WERI-Rb-1 (cell line): ENCODE results near the gene PXMP2.

Experiments used
- DNase-seq: peaks from one replicate; pipeline ENCODE4 v3.0.0-alpha.2; 2020
- H3K27ac ChIP-seq: fragments of 250-450 bp; sonication (Bioruptor Pico); 2 replicates; pipeline ENCODE4 v1.5.1; 2020; ENCODE audit warnings: mild to moderate bottlenecking, moderate library complexity
- H3K27me3 ChIP-seq: fragments of 250-450 bp; sonication (Bioruptor Pico); 2 replicates; pipeline ENCODE4 v1.5.1; 2021; ENCODE audit warnings: mild to moderate bottlenecking, low read depth, moderate library complexity; ENCODE audit not compliant: insufficient read depth, severe bottlenecking
- H3K36me3 ChIP-seq: fragments of 250-450 bp; sonication (Bioruptor Pico); 2 replicates; pipeline ENCODE4 v1.5.1; 2020; ENCODE audit warnings: mild to moderate bottlenecking, moderate library complexity
- H3K4me3 ChIP-seq: 2 replicates; pipeline ENCODE4 v1.5.1; 2011; ENCODE audit warnings: low read depth, mild to moderate bottlenecking, control low read depth, low read length
- H3K9me3 ChIP-seq: fragments of 250-450 bp; sonication (Bioruptor Pico); 2 replicates; pipeline ENCODE4 v1.5.1; 2021; ENCODE audit warnings: mild to moderate bottlenecking, moderate library complexity; ENCODE audit not compliant: severe bottlenecking
- TF ChIP-seq, protein P1 (sequence below): IDR thresholded peaks from 2 replicates; pipeline ENCODE4 v1.5.1; 2011; ENCODE audit warnings: low read depth, mild to moderate bottlenecking, control low read depth, inconsistent platforms, low read length

Gene PXMP2

DNA sequence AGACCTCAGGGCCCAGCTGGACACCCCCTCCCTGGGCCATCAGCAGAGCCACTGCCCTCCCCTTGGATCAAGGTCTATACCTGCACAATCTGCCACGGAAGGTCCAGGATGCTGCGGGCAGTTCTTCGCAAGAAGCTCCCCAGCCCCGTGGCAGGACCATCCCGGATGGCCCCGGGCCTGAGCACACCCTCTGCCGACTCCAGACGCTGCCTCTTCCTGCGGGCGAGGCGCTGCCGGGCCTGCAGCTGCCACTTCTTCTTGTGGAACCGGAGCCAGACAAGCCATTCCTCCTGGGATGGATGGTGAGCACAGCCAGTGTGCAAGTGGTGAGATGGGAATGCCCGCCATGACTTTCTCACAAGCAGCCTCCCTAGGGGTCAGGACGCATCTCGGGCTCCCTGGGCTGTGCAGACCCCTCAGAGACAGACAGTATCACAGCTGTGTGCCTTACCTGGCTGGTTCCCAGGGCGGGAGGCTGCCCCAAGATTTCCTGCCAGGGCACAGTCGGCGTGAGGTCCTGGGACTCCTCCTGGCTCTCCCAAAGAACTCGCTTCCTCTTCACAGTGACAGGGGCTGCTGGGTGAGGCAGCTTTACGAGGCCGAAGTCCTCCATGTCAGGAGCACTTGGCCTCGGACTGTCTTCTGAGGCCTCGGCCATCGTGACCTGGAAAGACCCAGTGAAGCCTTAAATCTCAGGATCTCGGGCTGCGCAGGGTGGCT lies 38.0 kb upstream of the PXMP2 start:
- Histone ChIP-seq H3K36me3 (peaks cover 85% of the 10 kb centered on the region), H3K4me3 (no peak overlapping the region), H3K27ac (no peak overlapping the region), H3K27me3 (no peaks in the 10 kb centered on the region), H3K9me3 (no peaks in the 10 kb centered on the region)
- TF ChIP-seq, protein P1, sequence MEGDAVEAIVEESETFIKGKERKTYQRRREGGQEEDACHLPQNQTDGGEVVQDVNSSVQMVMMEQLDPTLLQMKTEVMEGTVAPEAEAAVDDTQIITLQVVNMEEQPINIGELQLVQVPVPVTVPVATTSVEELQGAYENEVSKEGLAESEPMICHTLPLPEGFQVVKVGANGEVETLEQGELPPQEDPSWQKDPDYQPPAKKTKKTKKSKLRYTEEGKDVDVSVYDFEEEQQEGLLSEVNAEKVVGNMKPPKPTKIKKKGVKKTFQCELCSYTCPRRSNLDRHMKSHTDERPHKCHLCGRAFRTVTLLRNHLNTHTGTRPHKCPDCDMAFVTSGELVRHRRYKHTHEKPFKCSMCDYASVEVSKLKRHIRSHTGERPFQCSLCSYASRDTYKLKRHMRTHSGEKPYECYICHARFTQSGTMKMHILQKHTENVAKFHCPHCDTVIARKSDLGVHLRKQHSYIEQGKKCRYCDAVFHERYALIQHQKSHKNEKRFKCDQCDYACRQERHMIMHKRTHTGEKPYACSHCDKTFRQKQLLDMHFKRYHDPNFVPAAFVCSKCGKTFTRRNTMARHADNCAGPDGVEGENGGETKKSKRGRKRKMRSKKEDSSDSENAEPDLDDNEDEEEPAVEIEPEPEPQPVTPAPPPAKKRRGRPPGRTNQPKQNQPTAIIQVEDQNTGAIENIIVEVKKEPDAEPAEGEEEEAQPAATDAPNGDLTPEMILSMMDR = no peak
- no peak for DNase-seq

DNA sequence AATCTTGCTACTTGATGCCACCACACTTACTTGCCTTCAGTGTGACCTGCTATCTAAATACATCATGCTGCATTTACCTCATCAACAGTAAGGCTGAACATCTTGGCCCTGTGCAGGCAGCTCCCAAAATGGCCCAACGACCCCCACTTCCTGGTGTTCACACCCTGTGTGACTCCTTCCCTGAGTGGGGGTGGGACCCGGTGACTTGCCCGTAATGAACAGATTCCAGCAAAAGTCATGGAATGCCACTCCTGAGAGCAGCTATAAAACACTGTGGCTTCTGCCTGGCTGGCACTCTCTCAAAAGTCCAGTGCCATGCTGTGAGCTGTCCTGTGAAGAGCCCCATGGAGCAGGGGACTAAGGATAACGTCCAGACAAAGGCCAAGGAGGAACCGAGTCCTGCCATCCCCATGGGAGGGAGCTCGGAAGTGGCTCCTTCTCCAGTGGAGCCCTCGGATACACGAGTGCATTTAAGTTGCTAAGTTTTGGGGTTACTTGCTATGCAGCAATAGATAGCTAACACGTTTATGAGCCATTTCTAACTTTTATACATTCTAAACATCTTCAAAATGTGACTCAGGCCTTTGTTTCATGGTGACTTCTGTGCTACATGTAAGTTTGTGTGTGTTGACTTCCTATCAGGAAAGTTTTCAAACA lies 35.8 kb upstream of the PXMP2 start:
- Histone ChIP-seq H3K4me3 (no peak overlapping the region), H3K27me3 (no peaks in the 10 kb centered on the region), H3K9me3 (no peaks in the 10 kb centered on the region), H3K27ac (no peak overlapping the region), H3K36me3 (peaks cover 95% of the 10 kb centered on the region)
- TF ChIP-seq, protein P1 = no peak
- no peak for DNase-seq

DNA sequence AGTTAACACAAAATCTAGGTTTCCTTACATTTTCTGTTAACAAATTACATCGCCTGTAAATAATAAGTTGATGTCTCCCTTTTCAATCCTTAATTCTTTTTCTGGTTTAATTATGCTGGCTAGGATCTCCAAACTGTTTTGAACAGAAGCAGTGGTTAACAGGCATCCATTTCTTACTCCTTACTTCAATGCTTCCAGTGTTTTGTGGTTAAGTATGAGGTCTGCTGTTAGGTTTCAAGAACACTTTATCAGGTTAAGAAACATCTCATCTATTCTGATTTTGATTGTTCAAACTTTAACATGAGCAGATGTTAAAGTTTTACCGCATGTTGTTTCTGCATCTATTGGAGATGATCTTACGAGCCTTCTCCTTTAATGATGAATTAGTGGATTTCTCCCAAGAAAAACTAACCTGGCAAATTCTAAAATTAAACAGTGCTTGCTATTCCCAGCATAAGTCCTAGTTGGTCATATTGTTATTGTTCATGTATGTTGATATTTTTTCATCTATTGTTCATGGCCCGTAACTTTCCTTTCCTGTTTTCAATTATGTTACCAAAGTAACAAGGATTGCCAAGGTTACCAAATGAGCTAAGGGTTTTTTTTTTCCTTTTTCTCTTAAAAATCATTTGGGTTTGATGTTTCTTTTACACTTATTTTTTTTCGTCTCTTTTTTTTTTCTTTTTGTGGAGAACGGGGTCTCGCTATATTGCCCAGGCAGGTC lies 33.7 kb upstream of the PXMP2 start:
- H3K36me3 ChIP-seq = peaks cover 94% of the 10 kb centered on the region
- no peak for DNase-seq

DNA sequence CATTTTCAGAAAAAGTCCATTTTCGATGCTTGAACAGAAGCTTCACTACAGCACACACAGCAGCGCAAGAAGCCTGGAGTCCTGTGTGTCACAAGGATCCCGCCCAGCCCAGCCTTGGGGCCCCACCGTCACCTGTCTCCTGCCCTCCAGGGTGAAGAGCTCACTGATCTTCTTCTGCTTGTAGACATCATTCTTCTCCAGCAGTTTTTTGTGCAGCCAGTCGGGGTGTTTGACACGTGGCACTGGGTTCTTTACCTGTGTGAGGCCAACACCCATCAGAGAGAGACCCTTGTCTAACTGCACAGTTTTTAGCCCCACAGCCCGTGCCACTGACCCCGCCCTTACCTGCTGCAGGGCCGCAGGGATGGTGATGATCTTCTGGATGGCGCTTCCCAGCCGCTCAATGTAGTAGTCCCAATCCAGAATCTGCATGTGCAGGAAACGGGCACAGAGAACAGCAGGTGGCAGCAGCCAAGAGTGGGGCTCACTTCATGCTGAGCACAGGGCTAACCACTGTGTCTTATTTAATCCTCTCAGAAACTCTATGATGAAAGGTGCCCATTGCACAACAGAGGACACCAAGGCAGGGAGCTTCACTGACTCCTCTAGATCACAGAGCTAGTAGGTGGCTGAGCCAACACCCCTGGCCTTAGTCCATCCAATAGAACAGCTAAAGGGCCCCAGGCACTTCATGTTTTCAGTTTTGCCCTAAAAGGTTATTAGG lies 30.2 kb upstream of the PXMP2 start:
- Histone ChIP-seq H3K9me3 (no peaks in the 10 kb centered on the region), H3K27me3 (no peaks in the 10 kb centered on the region)

More for the DNA sequence above, 33.7 kb upstream of the PXMP2 start:
- Histone ChIP-seq H3K27ac (no peak overlapping the region), H3K27me3 (no peaks in the 10 kb centered on the region), H3K9me3 (no peaks in the 10 kb centered on the region), H3K4me3 (no peak overlapping the region)
- TF ChIP-seq, protein P1 = no peak

More for the DNA sequence above, 30.2 kb upstream of the PXMP2 start:
- TF ChIP-seq, protein P1 = no peak
- DNase-seq = no peak
- H3K4me3 ChIP-seq = no peak overlapping the region
- H3K27ac ChIP-seq = no peak overlapping the region
- peaks cover 96% of the 10 kb centered on the region for H3K36me3 ChIP-seq
